ENCODE measurements around the gene MEPCE.

GRCh38 chr7:100471021-100471420 is 41.4 kb downstream of the MEPCE start:
- TF ChIP-seq POLR2A (IDR thresholded peaks at IDR 0.05) = no peak
- TF ChIP-seq, protein P1, sequence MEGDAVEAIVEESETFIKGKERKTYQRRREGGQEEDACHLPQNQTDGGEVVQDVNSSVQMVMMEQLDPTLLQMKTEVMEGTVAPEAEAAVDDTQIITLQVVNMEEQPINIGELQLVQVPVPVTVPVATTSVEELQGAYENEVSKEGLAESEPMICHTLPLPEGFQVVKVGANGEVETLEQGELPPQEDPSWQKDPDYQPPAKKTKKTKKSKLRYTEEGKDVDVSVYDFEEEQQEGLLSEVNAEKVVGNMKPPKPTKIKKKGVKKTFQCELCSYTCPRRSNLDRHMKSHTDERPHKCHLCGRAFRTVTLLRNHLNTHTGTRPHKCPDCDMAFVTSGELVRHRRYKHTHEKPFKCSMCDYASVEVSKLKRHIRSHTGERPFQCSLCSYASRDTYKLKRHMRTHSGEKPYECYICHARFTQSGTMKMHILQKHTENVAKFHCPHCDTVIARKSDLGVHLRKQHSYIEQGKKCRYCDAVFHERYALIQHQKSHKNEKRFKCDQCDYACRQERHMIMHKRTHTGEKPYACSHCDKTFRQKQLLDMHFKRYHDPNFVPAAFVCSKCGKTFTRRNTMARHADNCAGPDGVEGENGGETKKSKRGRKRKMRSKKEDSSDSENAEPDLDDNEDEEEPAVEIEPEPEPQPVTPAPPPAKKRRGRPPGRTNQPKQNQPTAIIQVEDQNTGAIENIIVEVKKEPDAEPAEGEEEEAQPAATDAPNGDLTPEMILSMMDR (IDR thresholded peaks at IDR 0.05) = no peak

Data from body of pancreas (tissue), 4 donors.